Measurements from ENCODE around the gene APBA3. TPM values are rescaled to one million over a fixed set of nuclear protein-coding genes. Genes with fewer than 3 reads are reported as not detected.

Gene APBA3
- total and polyA plus RNA-seq, 9 of the 15 experiments (the other 6 are each of a cell fraction or from before 2014, with no cell fraction given), result 0.10 to 29.5 (median 11.5) TPM

GRCh38 chr19:3776479-3777040 lies 15.1 kb upstream of the APBA3 start (continued):
- TF ChIP-seq FOXP4 (CRISPR knock-in tag; IDR thresholded peaks at IDR 0.05; ENCODE audit: borderline replicate concordance), result no peak
- TF ChIP-seq ZNF280B (CRISPR knock-in tag; IDR thresholded peaks at IDR 0.05), result no peak
- no peak for TF ChIP-seq ELF1 (tag; IDR thresholded peaks at IDR 0.05)
- peak; percentile 62; the same call in 1 of the 2 replicates for TF ChIP-seq MCM3 (IDR thresholded peaks at IDR 0.05)
- no peak for TF ChIP-seq STAG1 (CRISPR knock-in tag; IDR thresholded peaks at IDR 0.05; ENCODE audit: borderline replicate concordance)
- TF ChIP-seq TFAP4 (CRISPR knock-in tag; IDR thresholded peaks at IDR 0.05; ENCODE audit: borderline replicate concordance), result no peak
- no peak for TF ChIP-seq RREB1 (CRISPR knock-in tag; IDR thresholded peaks at IDR 0.05)
- TF ChIP-seq NR2C1 (IDR thresholded peaks at IDR 0.05), result no peak
- TF ChIP-seq NR2C1 (tag; IDR thresholded peaks at IDR 0.05), result no peak
- TF ChIP-seq ZNF740 (CRISPR knock-in tag; IDR thresholded peaks at IDR 0.05), result no peak
- TF ChIP-seq ZNF740 (tag; IDR thresholded peaks at IDR 0.05), result no peak
- no peak for TF ChIP-seq HES1 (IDR thresholded peaks at IDR 0.05; ENCODE audit: low read depth)
- no peak for TF ChIP-seq CBFA2T2 (conservative IDR thresholded peaks at IDR 0.05)
- no peak for TF ChIP-seq ZNF431 (CRISPR knock-in tag; IDR thresholded peaks at IDR 0.05)
